Muscle layer of duodenum (tissue), 2 donors: ENCODE results near the gene CADPS.

ENCODE experiments used
- H3K27ac ChIP-seq: one replicate; pipeline ENCODE4 v1.7.0; 2013; ENCODE audit warnings: mild to moderate bottlenecking, low read length
- H3K27me3 ChIP-seq: one replicate; pipeline ENCODE4 v1.7.0; 2013; ENCODE audit warnings: low read depth, mild to moderate bottlenecking, control low read depth, low read length
- H3K36me3 ChIP-seq, 2 donors: one replicate each; pipeline ENCODE4 v1.7.0; 2013; ENCODE audit warnings: low read length in 2 of 2, control low read depth in 1 of 2, mild to moderate bottlenecking in 1 of 2; ENCODE audit not compliant: insufficient read depth in 2 of 2, control insufficient read depth in 1 of 2
- H3K4me1 ChIP-seq, 2 donors: one replicate each; pipeline ENCODE4 v1.7.0; 2013; ENCODE audit warnings: low read length in 2 of 2, mild to moderate bottlenecking in 2 of 2, control low read depth in 1 of 2, moderate library complexity in 1 of 2; ENCODE audit not compliant: insufficient read depth in 2 of 2, control insufficient read depth in 1 of 2
- H3K4me3 ChIP-seq, 2 donors: one replicate each; pipeline ENCODE4 v1.7.0; 2013; ENCODE audit warnings: low read length in 2 of 2, low read depth in 1 of 2, mild to moderate bottlenecking in 1 of 2
- H3K9me3 ChIP-seq, 2 donors: one replicate each; pipeline ENCODE4 v1.7.0; 2013; ENCODE audit warnings: low read length in 2 of 2, control low read depth in 1 of 2, mild to moderate bottlenecking in 1 of 2; ENCODE audit not compliant: control insufficient read depth in 1 of 2
- donor health status: healthy.

The CADPS gene

GRCh38 chr3:62708638-62709373, 166.4 kb downstream of the CADPS start:
- Histone ChIP-seq H3K27ac (no peak overlapping the region), H3K4me1 (no peaks in the 10 kb centered on the region), H3K36me3 (no peaks in the 10 kb centered on the region), H3K27me3 (no peaks in the 10 kb centered on the region), H3K4me3 (no peak overlapping the region), H3K9me3 (no peaks in the 10 kb centered on the region)

GRCh38 chr3:62705721-62706120, 169.5 kb downstream of the CADPS start:
- no peak overlapping the region for H3K4me3 ChIP-seq
- H3K9me3 ChIP-seq, result no peaks in the 10 kb centered on the region
- no peaks in the 10 kb centered on the region for H3K27me3 ChIP-seq
- H3K4me1 ChIP-seq, result no peaks in the 10 kb centered on the region
- no peak overlapping the region for H3K27ac ChIP-seq
- H3K36me3 ChIP-seq, result no peaks in the 10 kb centered on the region

GRCh38 chr3:62703451-62704167, 171.6 kb downstream of the CADPS start:
- Histone ChIP-seq H3K9me3 (no peaks in the 10 kb centered on the region), H3K4me3 (no peak overlapping the region), H3K27ac (no peak overlapping the region), H3K27me3 (no peaks in the 10 kb centered on the region), H3K4me1 (no peaks in the 10 kb centered on the region), H3K36me3 (no peaks in the 10 kb centered on the region)

GRCh38 chr3:62700357-62700756, 174.9 kb downstream of the CADPS start:
- Histone ChIP-seq H3K9me3 (no peaks in the 10 kb centered on the region), H3K36me3 (no peaks in the 10 kb centered on the region), H3K4me1 (no peaks in the 10 kb centered on the region), H3K4me3 (no peak overlapping the region), H3K27ac (no peak overlapping the region), H3K27me3 (no peaks in the 10 kb centered on the region)

- Histone ChIP-seq H3K9me3 (no peaks in the 10 kb centered on the region), H3K36me3 (no peaks in the 10 kb centered on the region), H3K27me3 (no peaks in the 10 kb centered on the region), H3K4me1 (no peaks in the 10 kb centered on the region), H3K4me3 (no peak overlapping the region), H3K27ac (no peak overlapping the region)
Measured at GRCh38 chr3:62699728-62700127, 175.5 kb downstream of the CADPS start.

- no peaks in the 10 kb centered on the region for H3K4me1 ChIP-seq
- no peak overlapping the region for H3K4me3 ChIP-seq
- H3K36me3 ChIP-seq, result no peaks in the 10 kb centered on the region
- H3K9me3 ChIP-seq, result no peaks in the 10 kb centered on the region
- H3K27me3 ChIP-seq, result no peaks in the 10 kb centered on the region
- no peak overlapping the region for H3K27ac ChIP-seq
Measured at GRCh38 chr3:62696011-62696410, 179.2 kb downstream of the CADPS start.

GRCh38 chr3:62688812-62689211, 186.4 kb downstream of the CADPS start:
- H3K4me1 ChIP-seq, result peaks cover 0 to 5% of the 10 kb centered on the region in 2 donors
- H3K36me3 ChIP-seq, result no peaks in the 10 kb centered on the region
- no peaks in the 10 kb centered on the region for H3K9me3 ChIP-seq
- H3K4me3 ChIP-seq, result no peak overlapping the region
- no peaks in the 10 kb centered on the region for H3K27me3 ChIP-seq
- no peak overlapping the region for H3K27ac ChIP-seq

- H3K27me3 ChIP-seq, result no peaks in the 10 kb centered on the region
- no peaks in the 10 kb centered on the region for H3K9me3 ChIP-seq
- no peak overlapping the region for H3K27ac ChIP-seq
Measured at GRCh38 chr3:62688050-62688449, 187.2 kb downstream of the CADPS start.

GRCh38 chr3:62686503-62687294, 188.5 kb downstream of the CADPS start:
- H3K4me1 ChIP-seq, result peaks cover 0 to 5% of the 10 kb centered on the region in 2 donors
- H3K27me3 ChIP-seq, result no peaks in the 10 kb centered on the region
- no peak overlapping the region for H3K27ac ChIP-seq
- no peak overlapping the region for H3K4me3 ChIP-seq
- H3K36me3 ChIP-seq, result no peaks in the 10 kb centered on the region
- H3K9me3 ChIP-seq, result no peaks in the 10 kb centered on the region

More at GRCh38 chr3:62688050-62688449, 187.2 kb downstream of the CADPS start:
- no peaks in the 10 kb centered on the region for H3K36me3 ChIP-seq
- H3K4me3 ChIP-seq, result no peak overlapping the region
- H3K4me1 ChIP-seq, result peaks cover 0 to 5% of the 10 kb centered on the region in 2 donors

- Histone ChIP-seq H3K27ac (no peak overlapping the region), H3K4me1 (peaks cover 0 to 1% of the 10 kb centered on the region in 2 donors), H3K9me3 (no peaks in the 10 kb centered on the region), H3K4me3 (no peak overlapping the region), H3K27me3 (no peaks in the 10 kb centered on the region), H3K36me3 (no peaks in the 10 kb centered on the region)
Measured at GRCh38 chr3:62682826-62683225, 192.4 kb downstream of the CADPS start.

GRCh38 chr3:62679988-62680387, 195.2 kb downstream of the CADPS start:
- no peaks in the 10 kb centered on the region for H3K9me3 ChIP-seq
- no peaks in the 10 kb centered on the region for H3K27me3 ChIP-seq
- no peak overlapping the region for H3K4me3 ChIP-seq
- H3K4me1 ChIP-seq, result no peaks in the 10 kb centered on the region
- no peak overlapping the region for H3K27ac ChIP-seq
- no peaks in the 10 kb centered on the region for H3K36me3 ChIP-seq
